T-cell (primary cell): ENCODE measurements around the gene RNF144A. TPM values are rescaled to one million over a fixed set of nuclear protein-coding genes. Genes with fewer than 3 reads are reported as not detected.

Experiments
- ATAC-seq, 4 experiments: fragments of 200-7000 bp in 3 of 4; fragments of 150-1000 bp in 1 of 4; cut with Tn5 transposase; replicated peaks in 1 of 4; 1 replicate in 3 of 4; 2 replicates in 1 of 4; pipeline ENCODE4 v1.10.0; 2021; ENCODE audit warnings: moderate library complexity in 3 of 4, mild to moderate bottlenecking in 2 of 4, moderate number of reproducible peaks in 1 of 4
- CTCF ChIA-PET, 2 donors: fragments of 300-600 bp; sonication (Branson Sonifier 250); formaldehyde crosslinking; loops; one replicate each; lab custom pipeline; 2022; ENCODE audit warnings: antibody characterized with exemption in 2 of 2; lab: Charles Lee
- POLR2A ChIA-PET, 2 donors: fragments of 300-600 bp; sonication (Branson Sonifier 250); formaldehyde crosslinking; loops; one replicate each; lab custom pipeline; 2022; ENCODE audit warnings: antibody characterized with exemption in 2 of 2; lab: Charles Lee
- DNase-seq, 35 experiments: peaks; one replicate each; pipeline versions ENCODE4 v3.0.0 to v3.0.0-alpha.2; 2013 to 2023
- H3K27ac ChIP-seq: one replicate; pipeline ENCODE4 v1.5.1; 2013; ENCODE audit warnings: low read length
- H3K27me3 ChIP-seq, 2 experiments: replicated peaks in 1 of 2; 1 replicate in 1 of 2; 2 replicates in 1 of 2; pipeline versions ENCODE4 v1.6.1 to v1.7.0; 2013; ENCODE audit warnings: low read length in 1 of 2, mixed read lengths in 1 of 2; ENCODE audit not compliant: control insufficient read depth in 2 of 2, insufficient read depth in 2 of 2; ENCODE audit errors: extremely low read depth in 1 of 2
- H3K36me3 ChIP-seq, 2 donors: 1 replicate in 1 of 2; 2 replicates in 1 of 2; pipeline versions ENCODE4 v1.6.1 to v1.7.0; 2013; ENCODE audit warnings: low read length in 1 of 2; ENCODE audit not compliant: control insufficient read depth in 2 of 2, insufficient read depth in 1 of 2; ENCODE audit errors: extremely low read depth in 1 of 2
- H3K4me1 ChIP-seq, 2 experiments: 1 replicate in 1 of 2; 2 replicates in 1 of 2; pipeline versions ENCODE4 v1.6.1 to v1.7.0; 2013; ENCODE audit warnings: low read length in 2 of 2, mixed read lengths in 1 of 2; ENCODE audit not compliant: insufficient read depth in 2 of 2, control insufficient read depth in 1 of 2; ENCODE audit errors: extremely low read depth in 1 of 2
- H3K4me3 ChIP-seq, 2 donors: 1 replicate in 1 of 2; 2 replicates in 1 of 2; pipeline versions ENCODE4 v1.5.1 to v1.7.0; 2013; ENCODE audit warnings: mild to moderate bottlenecking in 2 of 2, low read length in 1 of 2, moderate library complexity in 1 of 2; ENCODE audit not compliant: control insufficient read depth in 1 of 2; ENCODE audit errors: extremely low read depth in 1 of 2
- H3K9me3 ChIP-seq: 2 replicates; pipeline ENCODE4 v1.7.0; 2013
- H3K27ac Mint-ChIP-seq, 2 donors: one replicate each; pipeline ENCODE4 v1.8.0; 2020 to 2021; ENCODE audit warnings: mild to moderate bottlenecking in 2 of 2, mixed read lengths in 2 of 2
- H3K27me3 Mint-ChIP-seq, 2 donors: one replicate each; pipeline ENCODE4 v1.8.0; 2021 to 2022; ENCODE audit warnings: mixed read lengths in 2 of 2
- H3K36me3 Mint-ChIP-seq: one replicate; pipeline ENCODE4 v1.8.0; 2021; ENCODE audit warnings: mixed read lengths
- H3K4me1 Mint-ChIP-seq, 3 donors: one replicate each; pipeline ENCODE4 v1.8.0; 2020 to 2022; ENCODE audit warnings: mixed read lengths in 3 of 3, mild to moderate bottlenecking in 1 of 3
- H3K4me3 Mint-ChIP-seq, 3 donors: one replicate each; pipeline ENCODE4 v1.8.0; 2020 to 2022; ENCODE audit warnings: mild to moderate bottlenecking in 3 of 3, mixed read lengths in 3 of 3, moderate library complexity in 3 of 3
- H3K9me3 Mint-ChIP-seq, 3 donors: one replicate each; pipeline ENCODE4 v1.8.0; 2020 to 2022; ENCODE audit warnings: mixed read lengths in 3 of 3
- WGBS: methylation state at CpG from one replicate; pipeline ENCODE4 v1.1.5; 2013; ENCODE audit warnings: missing lambda C conversion rate; ENCODE audit not compliant: insufficient coverage; 5-methylcytosine and 5-hydroxymethylcytosine counted together
- total RNA-seq, 35 experiments: library from RNA in 6 of 35; stranded (reverse) in 6 of 35; fragments of 120-200 nt in 1 of 35; gene quantifications; one replicate each; pipeline versions ENCODE4 v1.2.1 to v1.2.4 and lab custom pipeline; 2013 to 2026

Gene RNF144A
- total RNA-seq, 5 donors from 2014 or later (not counting 1 experiment from before 2014, with no cell fraction given): 46.3 to 93.1 (median 79.9) TPM

DNA sequence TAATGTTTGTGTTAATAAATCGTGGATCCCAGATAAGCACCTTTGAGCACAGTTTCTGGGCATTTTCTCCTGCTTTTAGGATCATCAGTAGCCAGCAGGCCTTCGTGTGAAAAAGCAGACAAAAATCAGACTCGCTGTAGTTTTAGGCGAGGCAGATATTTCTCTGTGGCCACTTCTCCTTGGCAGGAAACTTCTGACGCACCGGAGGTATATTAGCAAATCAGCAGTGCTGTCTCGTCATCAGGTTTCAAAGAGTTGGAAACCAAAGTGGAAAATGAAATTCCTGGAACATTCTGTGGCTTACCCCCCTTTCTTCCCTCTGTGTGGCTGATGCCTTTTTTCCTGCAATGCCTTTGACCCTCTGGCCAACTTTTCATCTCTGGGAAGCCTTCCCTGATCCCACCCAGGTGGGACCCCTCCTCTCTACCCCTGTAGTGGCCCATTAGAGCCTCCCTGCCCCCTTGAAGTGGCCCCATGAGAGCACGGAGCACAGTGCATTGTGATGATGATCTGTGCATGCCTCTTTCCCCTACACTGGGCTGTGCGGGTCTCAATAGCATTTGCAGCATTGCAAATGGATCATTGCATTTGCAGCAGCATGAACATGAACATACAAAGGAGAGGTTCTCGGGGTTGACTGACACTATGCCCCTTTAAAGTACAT lies 93.3 kb downstream of the RNF144A start:
- H3K27ac Mint-ChIP-seq: peak overlapping the region in 1 of 2 donors; percentile 8
- Histone ChIP-seq H3K27me3 (no peaks in the 10 kb centered on the region), H3K27ac (no peak overlapping the region), H3K4me3 (no peak overlapping the region), H3K36me3 (peaks cover 6 to 28% of the 10 kb centered on the region in 2 donors), H3K9me3 (no peaks in the 10 kb centered on the region), H3K4me1 (peaks cover 0 to 8% of the 10 kb centered on the region in 2 experiments)
- H3K9me3 Mint-ChIP-seq: no peaks in the 10 kb centered on the region
- ATAC-seq (no peak), DNase-seq (no peak)
- H3K4me3 Mint-ChIP-seq: no peak overlapping the region
- H3K36me3 Mint-ChIP-seq: peaks cover 27% of the 10 kb centered on the region
- ChIA-PET POLR2A (no interaction called here), CTCF (no interaction called here)
- peaks cover 54 to 65% (median 60%) of the 10 kb centered on the region in 3 donors for H3K4me1 Mint-ChIP-seq
- no peaks in the 10 kb centered on the region for H3K27me3 Mint-ChIP-seq
- WGBS: 70% methylated on average over 8 of the region's 10 CpGs

DNA sequence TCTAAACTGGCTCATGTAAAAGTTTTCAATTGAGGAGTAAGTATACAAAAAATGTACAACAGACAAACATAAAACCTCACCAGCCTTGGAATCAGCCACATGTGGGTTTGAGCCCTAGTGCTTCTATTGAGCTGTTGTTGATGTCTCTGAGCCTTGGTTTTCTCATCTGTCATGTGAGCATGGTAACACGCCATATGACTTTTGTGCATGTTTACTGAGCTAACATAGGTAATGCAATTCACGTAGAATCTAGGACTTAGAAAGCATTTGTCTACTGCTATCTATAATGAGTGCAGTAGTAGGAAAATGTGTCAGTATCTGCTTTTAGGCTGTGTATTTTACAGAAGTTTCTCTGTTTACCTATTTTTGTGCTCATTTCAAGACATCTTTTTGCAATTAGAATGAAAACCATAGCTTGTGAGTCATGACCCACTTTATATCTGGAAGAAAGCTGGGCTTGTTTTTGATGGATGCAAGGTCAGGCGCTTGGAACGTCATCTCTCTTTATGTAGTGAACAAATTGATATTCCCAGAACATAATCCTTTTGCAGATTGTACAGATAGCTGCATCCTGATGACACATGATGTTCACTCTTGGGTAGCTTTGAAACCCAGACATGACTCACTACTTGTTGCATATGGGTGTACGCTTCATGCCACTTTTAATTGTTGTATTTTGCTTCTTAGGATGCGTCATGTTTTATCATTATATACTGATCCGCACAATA lies 94.3 kb downstream of the RNF144A start:
- H3K27ac ChIP-seq: no peak overlapping the region
- Mint-ChIP-seq H3K27me3 (no peaks in the 10 kb centered on the region), H3K4me3 (no peak overlapping the region), H3K27ac (peak overlapping the region in 1 of 2 donors; percentile 17), H3K4me1 (peaks cover 54 to 61% (median 57%) of the 10 kb centered on the region in 3 donors), H3K9me3 (no peaks in the 10 kb centered on the region), H3K36me3 (peaks cover 22% of the 10 kb centered on the region)
- ChIA-PET POLR2A (no interaction called here), CTCF (interaction anchor here (1.2 to 1.6 kb wide), 3 partner anchors 14 to 114 kb away, joined by 3 to 6 read pairs (median 4); no protein-coding TSS in a partner anchor)
- peaks cover 0 to 8% of the 10 kb centered on the region in 2 experiments for H3K4me1 ChIP-seq
- ATAC-seq (no peak), DNase-seq (no peak)
- no peak overlapping the region for H3K4me3 ChIP-seq
- no peaks in the 10 kb centered on the region for H3K27me3 ChIP-seq
- no peaks in the 10 kb centered on the region for H3K9me3 ChIP-seq
- peaks cover 9 to 29% of the 10 kb centered on the region in 2 donors for H3K36me3 ChIP-seq
- WGBS: no CpG with 5 or more reads among the region's 7 CpGs

DNA sequence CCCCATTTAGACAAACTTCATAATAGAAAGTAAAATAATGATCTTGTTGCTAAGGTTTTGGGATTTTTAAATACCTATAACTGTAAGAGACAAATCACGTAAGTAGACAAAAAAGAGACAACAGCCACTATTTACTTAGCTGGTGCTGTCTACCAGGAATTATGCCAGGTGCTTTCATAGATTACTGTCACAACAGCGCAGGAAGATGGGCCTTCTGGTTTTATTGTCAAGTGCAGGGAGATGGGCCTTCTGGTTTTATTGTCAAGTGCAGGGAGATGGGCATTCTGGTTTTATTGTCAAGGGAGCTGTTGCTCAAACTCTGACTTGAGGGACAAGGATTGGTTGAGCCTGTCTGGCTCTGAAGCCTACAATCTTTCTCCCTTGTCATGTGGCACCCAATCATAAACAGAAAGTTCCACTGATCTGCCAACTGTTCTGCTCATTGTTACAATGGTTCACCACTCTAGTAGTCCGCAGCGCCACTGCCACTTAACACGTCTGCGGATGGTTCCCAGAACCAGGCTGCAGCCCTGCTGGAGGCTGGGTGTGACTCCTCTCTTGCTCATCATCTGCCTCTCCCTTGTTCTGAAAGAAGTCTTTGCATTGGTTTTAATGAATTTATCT lies 95.0 kb downstream of the RNF144A start:
- H3K4me3 Mint-ChIP-seq: no peak overlapping the region
- peaks cover 0 to 8% of the 10 kb centered on the region in 2 experiments for H3K4me1 ChIP-seq
- peaks cover 54 to 61% (median 54%) of the 10 kb centered on the region in 3 donors for H3K4me1 Mint-ChIP-seq
- peaks cover 9 to 23% of the 10 kb centered on the region in 2 donors for H3K36me3 ChIP-seq
- ATAC-seq: no peak
- H3K9me3 Mint-ChIP-seq: no peaks in the 10 kb centered on the region
- H3K9me3 ChIP-seq: no peaks in the 10 kb centered on the region
- no peak for DNase-seq
- peak overlapping the region in 1 of 2 donors; percentile 45 for H3K27ac Mint-ChIP-seq
- H3K27me3 ChIP-seq: no peaks in the 10 kb centered on the region
- H3K27me3 Mint-ChIP-seq: no peaks in the 10 kb centered on the region
- 90% methylated on average over 2 of the region's 6 CpGs for WGBS
- no peak overlapping the region for H3K27ac ChIP-seq
- H3K4me3 ChIP-seq: no peak overlapping the region
- ChIA-PET POLR2A (no interaction called here), CTCF (interaction anchor here (1.2 to 1.6 kb wide), 3 partner anchors 13 to 115 kb away, joined by 3 to 6 read pairs (median 4); no protein-coding TSS in a partner anchor)
- H3K36me3 Mint-ChIP-seq: peaks cover 21% of the 10 kb centered on the region

DNA sequence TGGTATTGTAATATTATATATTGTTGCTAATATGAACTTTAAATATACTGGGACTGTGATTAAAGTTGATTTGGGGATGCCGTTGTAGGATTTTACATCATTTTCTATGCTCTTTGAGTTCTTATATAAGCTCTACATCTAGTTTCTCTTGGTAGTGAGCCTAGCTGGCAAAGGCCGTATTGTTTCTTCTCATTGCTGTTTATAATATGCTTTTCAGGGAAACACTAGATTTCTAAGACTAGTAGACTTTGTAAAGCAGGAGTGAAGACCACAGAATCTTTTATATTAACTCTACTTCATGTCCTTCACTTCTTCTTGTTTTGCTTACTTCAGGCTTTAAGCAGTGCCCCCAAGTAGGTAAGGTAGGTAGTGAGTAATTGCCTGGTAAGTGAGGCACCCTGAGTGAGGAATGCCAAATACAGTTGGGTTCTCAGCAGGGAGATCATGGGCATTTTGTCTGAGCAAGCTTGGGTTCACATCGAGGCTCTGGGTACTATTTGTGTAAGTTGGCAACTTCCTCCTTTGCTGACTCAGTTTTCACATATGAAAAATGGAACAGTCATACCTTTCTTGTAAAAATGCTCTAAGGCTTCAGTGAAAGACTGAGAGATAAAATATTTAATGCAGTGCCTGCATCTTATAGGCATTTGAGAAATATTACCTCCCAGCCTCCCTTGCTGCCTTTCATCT lies 96.4 kb downstream of the RNF144A start:
- H3K27ac Mint-ChIP-seq: peak overlapping the region; percentile 13 to 36
- H3K36me3 Mint-ChIP-seq: peaks cover 16% of the 10 kb centered on the region

DNA sequence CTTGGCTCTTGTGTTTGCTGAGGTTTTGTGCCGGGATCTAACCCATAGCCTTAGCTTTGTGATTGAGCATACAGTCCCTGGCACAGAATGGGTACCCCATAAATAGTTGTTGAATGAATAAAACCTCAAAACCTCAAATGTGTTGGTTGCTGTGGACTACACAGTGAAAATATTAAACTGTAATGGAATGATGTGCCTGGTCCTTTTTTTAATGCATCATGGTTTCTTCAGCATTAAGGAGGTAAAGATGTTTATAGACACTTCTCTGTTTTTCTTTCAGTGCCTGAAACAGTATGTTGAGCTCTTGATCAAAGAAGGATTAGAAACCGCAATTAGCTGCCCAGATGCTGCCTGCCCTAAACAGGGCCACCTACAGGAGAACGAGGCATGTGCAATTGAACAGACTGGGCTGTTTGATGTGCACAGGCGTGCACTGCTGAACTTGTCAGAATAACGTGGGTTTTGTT lies 97.0 kb downstream of the RNF144A start:
- Mint-ChIP-seq H3K36me3 (peaks cover 17% of the 10 kb centered on the region), H3K4me1 (peaks cover 37 to 43% (median 41%) of the 10 kb centered on the region in 3 donors), H3K27me3 (no peaks in the 10 kb centered on the region), H3K27ac (peak overlapping the region; percentile 25 to 35), H3K4me3 (no peak overlapping the region), H3K9me3 (no peaks in the 10 kb centered on the region)
- ChIA-PET CTCF (interaction anchor here (0.6 to 2.3 kb wide), 15 partner anchors 9 to 188 kb away, joined by 3 to 28 read pairs (median 4); no protein-coding TSS in a partner anchor), POLR2A (no interaction called here)
- DNase-seq (peak in 28 of 35 experiments; percentile 15 to 58 (median 31)), ATAC-seq (peak; percentile 63 to 73 (median 68))
- Histone ChIP-seq H3K36me3 (peaks cover 9 to 26% of the 10 kb centered on the region in 2 donors), H3K4me1 (peaks cover 0 to 8% of the 10 kb centered on the region in 2 experiments), H3K27me3 (no peaks in the 10 kb centered on the region), H3K9me3 (no peaks in the 10 kb centered on the region), H3K27ac (no peak overlapping the region), H3K4me3 (no peak overlapping the region)
- WGBS: 56% methylated on average over 3 of the region's 5 CpGs

More for the DNA sequence above, 96.4 kb downstream of the RNF144A start:
- ChIA-PET POLR2A (no interaction called here), CTCF (interaction anchor here (0.6 to 2.3 kb wide), 15 partner anchors 9 to 188 kb away, joined by 3 to 28 read pairs (median 4); no protein-coding TSS in a partner anchor)
- no peak overlapping the region for H3K4me3 ChIP-seq
- no peaks in the 10 kb centered on the region for H3K9me3 ChIP-seq
- H3K4me3 Mint-ChIP-seq: no peak overlapping the region
- no peaks in the 10 kb centered on the region for H3K27me3 ChIP-seq
- no peak overlapping the region for H3K27ac ChIP-seq
- DNase-seq (no peak), ATAC-seq (no peak)
- WGBS: no CpG with 5 or more reads among the region's 3 CpGs
- H3K4me1 Mint-ChIP-seq: peaks cover 41 to 48% (median 47%) of the 10 kb centered on the region in 3 donors
- peaks cover 0 to 8% of the 10 kb centered on the region in 2 experiments for H3K4me1 ChIP-seq
- peaks cover 9 to 20% of the 10 kb centered on the region in 2 donors for H3K36me3 ChIP-seq
- no peaks in the 10 kb centered on the region for H3K27me3 Mint-ChIP-seq
- H3K9me3 Mint-ChIP-seq: no peaks in the 10 kb centered on the region
